ENCODE results near the gene TMEM163. TPM values are rescaled to one million over a fixed set of nuclear protein-coding genes. Genes with fewer than 3 reads are reported as not detected.

TMEM163 gene
- total and polyA plus RNA-seq, 2 of the 13 experiments (the other 11 are each of a cell fraction or from before 2014, with no cell fraction given): 0.05 TPM; not detected in 1

GRCh38 chr2:134412639-134412999 is 306.2 kb downstream of the TMEM163 start (continued):
- TF ChIP-seq ARNT2 (CRISPR knock-in tag; IDR thresholded peaks at IDR 0.05; ENCODE audit: low read depth): no peak; the same call in 1 of the 2 replicates
- TF ChIP-seq TBX2 (CRISPR knock-in tag; IDR thresholded peaks at IDR 0.05; ENCODE audit: borderline replicate concordance): no peak
- no peak for TF ChIP-seq CREM (IDR thresholded peaks at IDR 0.05)
- no peak for TF ChIP-seq CREM (CRISPR knock-in tag; IDR thresholded peaks at IDR 0.05)
- peak in 1 of 2 experiments; percentile 65; a peak in 2 of 4 replicates for TF ChIP-seq POLR2A (IDR thresholded peaks at IDR 0.05; ENCODE audit: insufficient read depth in 1 of 2, low read depth in 2 of 2, low read length in 2 of 2)
- no peak for TF ChIP-seq EP300 (IDR thresholded peaks at IDR 0.05; ENCODE audit: low read depth in 2 of 2, low read length in 2 of 2)
- no peak for TF ChIP-seq EP300 (CRISPR knock-in tag; IDR thresholded peaks at IDR 0.05; ENCODE audit: borderline replicate concordance)
- TF ChIP-seq ZFYVE20 (CRISPR knock-in tag; IDR thresholded peaks at IDR 0.05; ENCODE audit: borderline replicate concordance, low read depth): no peak
- TF ChIP-seq ZNF609 (CRISPR knock-in tag; IDR thresholded peaks at IDR 0.05; ENCODE audit: borderline replicate concordance): no peak
- 0 out of 2 replicates have a peak, but pooled peaks have one; percentile 40 for TF ChIP-seq ELF4 (CRISPR knock-in tag; IDR thresholded peaks at IDR 0.05; ENCODE audit: borderline replicate concordance)
- no peak for TF ChIP-seq KDM4B (CRISPR knock-in tag; IDR thresholded peaks at IDR 0.05)
- no peak for TF ChIP-seq TOE1 (CRISPR knock-in tag; IDR thresholded peaks at IDR 0.05)
- TF ChIP-seq, protein P1, sequence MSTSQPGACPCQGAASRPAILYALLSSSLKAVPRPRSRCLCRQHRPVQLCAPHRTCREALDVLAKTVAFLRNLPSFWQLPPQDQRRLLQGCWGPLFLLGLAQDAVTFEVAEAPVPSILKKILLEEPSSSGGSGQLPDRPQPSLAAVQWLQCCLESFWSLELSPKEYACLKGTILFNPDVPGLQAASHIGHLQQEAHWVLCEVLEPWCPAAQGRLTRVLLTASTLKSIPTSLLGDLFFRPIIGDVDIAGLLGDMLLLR (CRISPR knock-in tag; IDR thresholded peaks at IDR 0.05): no peak
- no peak; the same call in 1 of the 2 replicates for TF ChIP-seq MYPOP (CRISPR knock-in tag; IDR thresholded peaks at IDR 0.05)
- no peak for TF ChIP-seq SP140L (CRISPR knock-in tag; IDR thresholded peaks at IDR 0.05; ENCODE audit: borderline replicate concordance)
- no peak for TF ChIP-seq CBFB (CRISPR knock-in tag; IDR thresholded peaks at IDR 0.05)
- TF ChIP-seq PAF1 (CRISPR knock-in tag; IDR thresholded peaks at IDR 0.05): no peak
- TF ChIP-seq, protein P2, sequence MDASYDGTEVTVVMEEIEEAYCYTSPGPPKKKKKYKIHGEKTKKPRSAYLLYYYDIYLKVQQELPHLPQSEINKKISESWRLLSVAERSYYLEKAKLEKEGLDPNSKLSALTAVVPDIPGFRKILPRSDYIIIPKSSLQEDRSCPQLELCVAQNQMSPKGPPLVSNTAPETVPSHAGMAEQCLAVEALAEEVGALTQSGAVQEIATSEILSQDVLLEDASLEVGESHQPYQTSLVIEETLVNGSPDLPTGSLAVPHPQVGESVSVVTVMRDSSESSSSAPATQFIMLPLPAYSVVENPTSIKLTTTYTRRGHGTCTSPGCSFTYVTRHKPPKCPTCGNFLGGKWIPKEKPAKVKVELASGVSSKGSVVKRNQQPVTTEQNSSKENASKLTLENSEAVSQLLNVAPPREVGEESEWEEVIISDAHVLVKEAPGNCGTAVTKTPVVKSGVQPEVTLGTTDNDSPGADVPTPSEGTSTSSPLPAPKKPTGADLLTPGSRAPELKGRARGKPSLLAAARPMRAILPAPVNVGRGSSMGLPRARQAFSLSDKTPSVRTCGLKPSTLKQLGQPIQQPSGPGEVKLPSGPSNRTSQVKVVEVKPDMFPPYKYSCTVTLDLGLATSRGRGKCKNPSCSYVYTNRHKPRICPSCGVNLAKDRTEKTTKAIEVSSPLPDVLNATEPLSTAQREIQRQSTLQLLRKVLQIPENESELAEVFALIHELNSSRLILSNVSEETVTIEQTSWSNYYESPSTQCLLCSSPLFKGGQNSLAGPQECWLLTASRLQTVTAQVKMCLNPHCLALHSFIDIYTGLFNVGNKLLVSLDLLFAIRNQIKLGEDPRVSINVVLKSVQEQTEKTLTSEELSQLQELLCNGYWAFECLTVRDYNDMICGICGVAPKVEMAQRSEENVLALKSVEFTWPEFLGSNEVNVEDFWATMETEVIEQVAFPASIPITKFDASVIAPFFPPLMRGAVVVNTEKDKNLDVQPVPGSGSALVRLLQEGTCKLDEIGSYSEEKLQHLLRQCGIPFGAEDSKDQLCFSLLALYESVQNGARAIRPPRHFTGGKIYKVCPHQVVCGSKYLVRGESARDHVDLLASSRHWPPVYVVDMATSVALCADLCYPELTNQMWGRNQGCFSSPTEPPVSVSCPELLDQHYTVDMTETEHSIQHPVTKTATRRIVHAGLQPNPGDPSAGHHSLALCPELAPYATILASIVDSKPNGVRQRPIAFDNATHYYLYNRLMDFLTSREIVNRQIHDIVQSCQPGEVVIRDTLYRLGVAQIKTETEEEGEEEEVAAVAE (CRISPR knock-in tag; IDR thresholded peaks at IDR 0.05; ENCODE audit: borderline replicate concordance): no peak

Data from HepG2 (cell line).